Measurements from ENCODE around the gene POU5F2. TPM values are rescaled to one million over a fixed set of nuclear protein-coding genes. Genes with fewer than 3 reads are reported as not detected.

Gene POU5F2
- total RNA-seq, 1 experiment from 2014 or later: 0.22 TPM

DNA sequence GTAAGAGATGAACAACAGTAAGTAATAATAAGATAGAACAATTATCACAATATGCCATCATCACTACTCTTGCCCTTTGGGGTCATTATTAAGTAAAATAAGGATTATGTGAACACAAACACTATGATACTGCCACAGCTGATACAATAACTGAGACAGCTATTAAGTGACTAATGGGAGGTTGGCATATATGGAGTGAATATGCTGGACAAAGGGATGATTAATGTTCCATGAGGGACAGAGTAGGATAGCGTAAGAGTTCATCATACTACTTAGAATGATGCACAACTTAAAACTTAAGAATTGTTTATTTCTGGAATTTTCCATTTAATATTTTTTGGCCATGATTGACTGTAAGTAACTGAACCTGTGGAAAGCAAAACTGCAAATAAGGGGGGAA is 16.6 kb downstream of the POU5F2 start:
- Histone ChIP-seq H3K18ac (ENCODE audit: insufficient read length, low read depth, low read length) (no peak overlapping the region), H4K8ac (replicated peaks; ENCODE audit: insufficient read length, low read depth, low read length) (no peak overlapping the region), H3K9me3 (ENCODE audit: control insufficient read depth, low read depth, low read length) (no peaks in the 10 kb centered on the region), H2AK5ac (ENCODE audit: insufficient read length, low read length) (no peak overlapping the region), H2BK120ac (ENCODE audit: low read depth, low read length, poor library complexity, severe bottlenecking) (no peak overlapping the region), H2BK20ac (ENCODE audit: low read depth, low read length, poor library complexity, severe bottlenecking) (no peak overlapping the region), H3K79me1 (ENCODE audit: insufficient read depth, low read depth, low read length, poor library complexity, severe bottlenecking) (no peaks in the 10 kb centered on the region), H3K56ac (ENCODE audit: insufficient read length, low read depth, low read length) (no peak overlapping the region), H3K4ac (ENCODE audit: low read depth, low read length) (no peak overlapping the region), H4K5ac (ENCODE audit: insufficient read length, low read depth, low read length) (no peak overlapping the region), H2AFZ (ENCODE audit: low read length) (no peak overlapping the region), H3K9ac (ENCODE audit: extremely low read depth, insufficient read length, low read length) (no peak overlapping the region), H4K20me1 (ENCODE audit: control insufficient read depth, insufficient read depth, insufficient read length) (no peaks in the 10 kb centered on the region), H3K23me2 (ENCODE audit: insufficient read length, low read depth, low read length, poor library complexity, severe bottlenecking) (no peaks in the 10 kb centered on the region), H2BK15ac (ENCODE audit: low read depth, low read length) (no peak overlapping the region), H3T11ph (ENCODE audit: low read length) (no peak overlapping the region), H2BK12ac (ENCODE audit: insufficient read length, low read depth, low read length) (no peak overlapping the region), H4K91ac (ENCODE audit: insufficient read length, low read depth, low read length) (no peak overlapping the region), H3K27me3 (ENCODE audit: insufficient read depth, low read length) (no peaks in the 10 kb centered on the region), H3K14ac (ENCODE audit: insufficient read depth, low read length) (no peak overlapping the region), H3K23ac (ENCODE audit: insufficient read length, low read depth, low read length) (no peak overlapping the region), H3K4me1 (ENCODE audit: insufficient read depth, low read length) (peaks cover 5% of the 10 kb centered on the region), H3K79me2 (ENCODE audit: insufficient read depth, low read length) (no peaks in the 10 kb centered on the region), H3K27ac (ENCODE audit: insufficient read length, low read depth, low read length) (no peak overlapping the region), H3K4me2 (ENCODE audit: insufficient read depth, insufficient read length, low read length) (no peak overlapping the region), H2BK5ac (ENCODE audit: insufficient read length, low read length) (no peak overlapping the region)
- Mint-ChIP-seq H3K27me3 (ENCODE audit: low read depth) (no peaks in the 10 kb centered on the region), H3K9me3 (no peaks in the 10 kb centered on the region), H3K36me3 (ENCODE audit: insufficient read depth in 1 of 3, low read depth in 3 of 3) (no peaks in the 10 kb centered on the region), H3K4me3 (no peak overlapping the region), H3K27ac (0 out of 7 replicates have a peak overlapping the region, but pooled peaks of 1 of the 3 experiments have one; percentile 2), H3K4me1 (peaks cover 14 to 37% of the 10 kb centered on the region in 2 experiments)
- DNase-seq: no peak
- TF ChIP-seq, protein P1, sequence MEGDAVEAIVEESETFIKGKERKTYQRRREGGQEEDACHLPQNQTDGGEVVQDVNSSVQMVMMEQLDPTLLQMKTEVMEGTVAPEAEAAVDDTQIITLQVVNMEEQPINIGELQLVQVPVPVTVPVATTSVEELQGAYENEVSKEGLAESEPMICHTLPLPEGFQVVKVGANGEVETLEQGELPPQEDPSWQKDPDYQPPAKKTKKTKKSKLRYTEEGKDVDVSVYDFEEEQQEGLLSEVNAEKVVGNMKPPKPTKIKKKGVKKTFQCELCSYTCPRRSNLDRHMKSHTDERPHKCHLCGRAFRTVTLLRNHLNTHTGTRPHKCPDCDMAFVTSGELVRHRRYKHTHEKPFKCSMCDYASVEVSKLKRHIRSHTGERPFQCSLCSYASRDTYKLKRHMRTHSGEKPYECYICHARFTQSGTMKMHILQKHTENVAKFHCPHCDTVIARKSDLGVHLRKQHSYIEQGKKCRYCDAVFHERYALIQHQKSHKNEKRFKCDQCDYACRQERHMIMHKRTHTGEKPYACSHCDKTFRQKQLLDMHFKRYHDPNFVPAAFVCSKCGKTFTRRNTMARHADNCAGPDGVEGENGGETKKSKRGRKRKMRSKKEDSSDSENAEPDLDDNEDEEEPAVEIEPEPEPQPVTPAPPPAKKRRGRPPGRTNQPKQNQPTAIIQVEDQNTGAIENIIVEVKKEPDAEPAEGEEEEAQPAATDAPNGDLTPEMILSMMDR (conservative IDR thresholded peaks at IDR 0.05): no peak
- WGBS (ENCODE audit: extremely low coverage, insufficient read length, low lambda C conversion rate): no CpG with 5 or more reads among the region's 1 CpG

Data from H9 (cell line).